ENCODE measurements around the gene MAPRE2.

DNA sequence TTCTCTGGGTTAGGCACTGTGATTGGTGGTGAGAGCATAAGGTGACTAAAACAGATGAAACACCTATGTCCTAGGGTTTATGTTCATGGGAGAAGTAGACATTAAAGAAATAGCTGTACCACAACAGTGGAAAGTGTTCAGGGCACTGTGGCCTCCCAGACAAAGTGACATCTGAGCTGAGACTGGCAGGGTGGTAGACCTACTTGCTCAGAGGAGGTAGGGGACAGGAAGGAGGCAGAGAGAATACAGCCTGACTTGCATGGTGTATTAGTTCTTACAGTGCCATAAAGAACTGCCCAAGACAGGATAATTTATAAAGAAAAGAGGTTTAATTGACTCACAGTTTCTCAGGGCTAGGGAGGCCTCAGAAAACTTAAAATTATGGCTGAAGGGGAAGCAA is 82.6 kb downstream of the MAPRE2 start:
- TF ChIP-seq EZH2phosphoT487 (IDR thresholded peaks at IDR 0.05; ENCODE audit: insufficient read depth, low read depth) (no peak), EZH2 (IDR thresholded peaks at IDR 0.05; ENCODE audit: insufficient read depth, poor library complexity, severe bottlenecking) (no peak)
